ENCODE results near the gene DLL4.
A peak's percentile ranks its signal among the peaks of the same experiment; 100 is the strongest.

DLL4 gene

DNA sequence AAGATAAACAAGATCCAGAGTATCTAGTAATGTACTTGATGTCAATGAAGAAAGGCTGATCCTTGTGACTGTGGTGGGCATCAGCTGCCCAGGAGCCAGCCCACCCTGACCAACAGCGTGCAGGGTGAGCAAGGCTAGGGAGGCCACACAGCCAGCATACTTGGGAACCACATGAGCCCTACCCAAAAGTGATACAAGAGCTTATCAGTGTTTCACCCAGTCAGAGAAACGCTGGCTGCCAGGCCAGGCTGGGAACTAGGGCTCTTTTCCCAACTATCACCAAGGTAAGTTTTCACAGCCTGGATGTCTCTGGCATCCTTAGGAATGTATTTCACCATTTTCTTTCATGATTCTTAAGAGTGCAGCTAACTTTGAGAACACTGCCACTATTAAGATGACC lies 49.0 kb downstream of the DLL4 start:
- TF ChIP-seq, protein P1, sequence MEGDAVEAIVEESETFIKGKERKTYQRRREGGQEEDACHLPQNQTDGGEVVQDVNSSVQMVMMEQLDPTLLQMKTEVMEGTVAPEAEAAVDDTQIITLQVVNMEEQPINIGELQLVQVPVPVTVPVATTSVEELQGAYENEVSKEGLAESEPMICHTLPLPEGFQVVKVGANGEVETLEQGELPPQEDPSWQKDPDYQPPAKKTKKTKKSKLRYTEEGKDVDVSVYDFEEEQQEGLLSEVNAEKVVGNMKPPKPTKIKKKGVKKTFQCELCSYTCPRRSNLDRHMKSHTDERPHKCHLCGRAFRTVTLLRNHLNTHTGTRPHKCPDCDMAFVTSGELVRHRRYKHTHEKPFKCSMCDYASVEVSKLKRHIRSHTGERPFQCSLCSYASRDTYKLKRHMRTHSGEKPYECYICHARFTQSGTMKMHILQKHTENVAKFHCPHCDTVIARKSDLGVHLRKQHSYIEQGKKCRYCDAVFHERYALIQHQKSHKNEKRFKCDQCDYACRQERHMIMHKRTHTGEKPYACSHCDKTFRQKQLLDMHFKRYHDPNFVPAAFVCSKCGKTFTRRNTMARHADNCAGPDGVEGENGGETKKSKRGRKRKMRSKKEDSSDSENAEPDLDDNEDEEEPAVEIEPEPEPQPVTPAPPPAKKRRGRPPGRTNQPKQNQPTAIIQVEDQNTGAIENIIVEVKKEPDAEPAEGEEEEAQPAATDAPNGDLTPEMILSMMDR (conservative IDR thresholded peaks at IDR 0.05; ENCODE audit: control insufficient read depth, insufficient read depth, low read depth, low read length): no peak
- DNase-seq (ENCODE audit: low read depth): no peak
- no peak overlapping the region for H3K4me3 ChIP-seq (ENCODE audit: control insufficient read depth, low read depth, low read length)

GRCh38 chr15:40978562-40978961 lies 49.4 kb downstream of the DLL4 start:
- TF ChIP-seq, protein P1 (conservative IDR thresholded peaks at IDR 0.05; ENCODE audit: control insufficient read depth, insufficient read depth, low read depth, low read length): no peak
- no peak for DNase-seq (ENCODE audit: low read depth)
- no peak overlapping the region for H3K4me3 ChIP-seq (ENCODE audit: control insufficient read depth, low read depth, low read length)

GRCh38 chr15:40981186-40981585 lies 52.0 kb downstream of the DLL4 start:
- no peak overlapping the region for H3K4me3 ChIP-seq (ENCODE audit: control insufficient read depth, low read depth, low read length)
- DNase-seq (ENCODE audit: low read depth): no peak
- TF ChIP-seq, protein P1 (conservative IDR thresholded peaks at IDR 0.05; ENCODE audit: control insufficient read depth, insufficient read depth, low read depth, low read length): no peak

DNA sequence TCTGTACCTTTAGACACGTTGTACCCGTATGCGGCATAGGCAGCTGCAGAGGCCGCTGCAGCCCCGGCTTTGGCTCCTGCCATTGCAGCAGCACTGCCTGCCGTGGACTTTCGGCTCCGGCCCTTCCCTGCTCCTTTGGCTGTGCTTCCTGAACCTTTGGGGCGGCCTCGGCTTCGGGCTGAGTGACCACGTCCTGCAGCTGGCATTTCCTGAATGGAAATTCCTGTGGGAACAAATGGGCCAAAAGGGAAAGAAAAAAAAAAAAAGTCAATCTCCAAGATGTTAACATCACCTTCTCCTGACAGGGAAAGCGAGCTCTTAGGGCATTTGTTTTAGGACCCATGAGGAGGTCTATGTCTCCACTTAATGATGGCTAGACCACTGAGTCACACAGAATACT lies 53.7 kb downstream of the DLL4 start:
- no peak overlapping the region for H3K4me3 ChIP-seq (ENCODE audit: control insufficient read depth, low read depth, low read length)
- TF ChIP-seq, protein P1 (conservative IDR thresholded peaks at IDR 0.05; ENCODE audit: control insufficient read depth, insufficient read depth, low read depth, low read length): no peak
- DNase-seq (ENCODE audit: low read depth): peak; percentile 43

- H3K4me3 ChIP-seq (ENCODE audit: control insufficient read depth, low read depth, low read length): no peak overlapping the region
- TF ChIP-seq, protein P1 (conservative IDR thresholded peaks at IDR 0.05; ENCODE audit: control insufficient read depth, insufficient read depth, low read depth, low read length): no peak
- DNase-seq (ENCODE audit: low read depth): no peak
Observed at GRCh38 chr15:40984406-40984805, 55.3 kb downstream of the DLL4 start.

- TF ChIP-seq, protein P1 (conservative IDR thresholded peaks at IDR 0.05; ENCODE audit: control insufficient read depth, insufficient read depth, low read depth, low read length): no peak
- DNase-seq (ENCODE audit: low read depth): peak; percentile 88
- no peak overlapping the region for H3K4me3 ChIP-seq (ENCODE audit: control insufficient read depth, low read depth, low read length)
Observed at GRCh38 chr15:40984964-40985363, 55.8 kb downstream of the DLL4 start.
